Transverse colon (tissue), 4 donors: ENCODE measurements around the gene DPF3. TPM values are rescaled to one million over a fixed set of nuclear protein-coding genes. Genes with fewer than 3 reads are reported as not detected.
A peak's percentile ranks its signal among the peaks of the same experiment; 100 is the strongest.

Experiments
- DNase-seq: peaks from one replicate; pipeline ENCODE4 v3.0.0-alpha.2; 2019
- H3K27ac ChIP-seq, 4 donors: fragments of 200-600 bp; sonication (generic); 2 replicates each; pipeline ENCODE4 v1.5.1; 2016 to 2018; ENCODE audit warnings: inconsistent platforms in 4 of 4
- H3K27me3 ChIP-seq: fragments of 200-600 bp; sonication (generic); 2 replicates; pipeline ENCODE4 v1.5.1; 2017; ENCODE audit warnings: inconsistent platforms
- H3K36me3 ChIP-seq, 4 donors: fragments of 200-600 bp; sonication (generic); 2 replicates each; pipeline ENCODE4 v1.5.1; 2017 to 2019; ENCODE audit warnings: inconsistent platforms in 4 of 4
- H3K4me1 ChIP-seq, 4 donors: fragments of 200-600 bp; sonication (generic); 2 replicates each; pipeline ENCODE4 v1.5.1; 2017 to 2020; ENCODE audit warnings: inconsistent platforms in 4 of 4
- H3K4me3 ChIP-seq, 4 donors: fragments of 200-600 bp; sonication (generic); 1 replicate in 1 of 4; 2 replicates in 3 of 4; pipeline versions ENCODE4 v1.5.1 to v1.6.1; 2017 to 2019; ENCODE audit warnings: inconsistent platforms in 4 of 4
- H3K9me3 ChIP-seq, 2 donors: fragments of 200-600 bp; sonication (generic); 2 replicates each; pipeline ENCODE4 v1.5.1; 2017 to 2019; ENCODE audit warnings: inconsistent platforms in 2 of 2
- EP300 ChIP-seq: sonication (generic); formaldehyde crosslinking; IDR thresholded peaks from one replicate; pipeline ENCODE4 v1.6.1; 2017; ENCODE audit warnings: antibody characterized with exemption, low read depth
- POLR2A ChIP-seq: fragments of 450-650 bp; IDR thresholded peaks from one replicate; pipeline ENCODE4 v1.6.1; 2016; ENCODE audit warnings: antibody characterized with exemption, mild to moderate bottlenecking, moderate library complexity
- POLR2AphosphoS5 ChIP-seq, 3 donors: sonication (generic); formaldehyde crosslinking; IDR thresholded peaks; one replicate each; pipeline ENCODE4 v1.6.1; 2016; ENCODE audit warnings: antibody characterized with exemption in 3 of 3
- WGBS, 2 donors: methylation state at CpG; one replicate each; pipeline ENCODE4 v1.1.5; 2018; ENCODE audit warnings: low coverage in 1 of 2; 5-methylcytosine and 5-hydroxymethylcytosine counted together
- in situ Hi-C, 4 donors: fragments of 200-750 bp; cut with MboI; loops; one replicate each; pipeline versions ENCODE4 v1.15.0 to v1.15.1; 2017; ENCODE audit warnings: low sequenced_read_pairs in 3 of 4, low pct_ligation_motif_present in 1 of 4, low pct_unique_long_range_greater_than_20kb in 1 of 4
- intact Hi-C: fragments of 100-400 bp; cut with DNase I; formaldehyde crosslinking; loops from one replicate; pipeline ENCODE4 v1.15.1; 2023; ENCODE audit warnings: low total_unique reads
- total RNA-seq, 4 donors: library from RNA; depleted of rRNA; stranded (reverse); fragments of >200 nt; gene quantifications; one replicate each; pipeline ENCODE4 v1.1.0, GENCODE V29; 2016
- TF ChIP-seq, protein P1 (sequence below), 5 experiments: fragments of 200-600 bp in 3 of 5; fragments of 450-650 bp in 2 of 5; sonication (generic) in 3 of 5; IDR thresholded peaks; 1 replicate in 2 of 5; 2 replicates in 3 of 5; pipeline ENCODE4 v1.5.1; 2016 to 2017; ENCODE audit warnings: antibody characterized with exemption in 5 of 5, inconsistent platforms in 3 of 5, mild to moderate bottlenecking in 2 of 5, moderate library complexity in 1 of 5

DPF3 gene
- total RNA-seq, 4 donors from 2014 or later: 7.1 to 23.5 (median 10.9) TPM

DNA sequence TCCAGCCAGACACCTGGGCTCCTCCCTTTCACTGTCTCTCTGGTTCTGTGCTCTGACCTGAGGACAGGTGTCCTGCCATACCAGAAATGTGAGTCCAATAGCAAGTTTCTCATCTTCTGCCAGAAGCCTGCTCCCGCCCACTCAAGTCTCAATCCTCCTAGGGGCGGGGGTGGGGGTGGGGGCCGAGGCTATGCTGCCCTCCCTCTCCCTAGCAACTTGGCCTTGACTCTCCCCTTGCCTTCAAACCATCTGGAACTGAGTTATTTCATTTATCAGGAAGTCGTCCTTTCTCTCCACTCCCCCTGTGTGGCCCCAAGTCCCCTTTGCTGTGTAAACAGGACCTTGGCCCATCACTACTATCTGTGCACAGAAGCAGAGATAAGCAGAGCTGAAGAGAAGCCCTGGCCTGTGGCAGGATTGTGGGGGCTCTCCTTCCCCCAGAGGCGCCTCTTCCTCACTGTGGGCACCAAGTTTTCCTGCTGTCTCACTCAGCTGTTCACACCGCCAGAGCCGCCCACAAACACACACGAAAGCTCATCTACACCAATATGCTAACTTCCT is 117.1 kb downstream of the DPF3 start:
- DNase-seq: peak; percentile 24
- in situ Hi-C loops: no loop called here
- H3K27ac ChIP-seq: peak overlapping the region in 1 of 4 donors; percentile 8
- H3K9me3 ChIP-seq: no peaks in the 10 kb centered on the region
- H3K36me3 ChIP-seq: no peaks in the 10 kb centered on the region
- intact Hi-C loops: no loop called here
- no peak for TF ChIP-seq POLR2AphosphoS5 (IDR thresholded peaks at IDR 0.05)
- TF ChIP-seq, protein P1, sequence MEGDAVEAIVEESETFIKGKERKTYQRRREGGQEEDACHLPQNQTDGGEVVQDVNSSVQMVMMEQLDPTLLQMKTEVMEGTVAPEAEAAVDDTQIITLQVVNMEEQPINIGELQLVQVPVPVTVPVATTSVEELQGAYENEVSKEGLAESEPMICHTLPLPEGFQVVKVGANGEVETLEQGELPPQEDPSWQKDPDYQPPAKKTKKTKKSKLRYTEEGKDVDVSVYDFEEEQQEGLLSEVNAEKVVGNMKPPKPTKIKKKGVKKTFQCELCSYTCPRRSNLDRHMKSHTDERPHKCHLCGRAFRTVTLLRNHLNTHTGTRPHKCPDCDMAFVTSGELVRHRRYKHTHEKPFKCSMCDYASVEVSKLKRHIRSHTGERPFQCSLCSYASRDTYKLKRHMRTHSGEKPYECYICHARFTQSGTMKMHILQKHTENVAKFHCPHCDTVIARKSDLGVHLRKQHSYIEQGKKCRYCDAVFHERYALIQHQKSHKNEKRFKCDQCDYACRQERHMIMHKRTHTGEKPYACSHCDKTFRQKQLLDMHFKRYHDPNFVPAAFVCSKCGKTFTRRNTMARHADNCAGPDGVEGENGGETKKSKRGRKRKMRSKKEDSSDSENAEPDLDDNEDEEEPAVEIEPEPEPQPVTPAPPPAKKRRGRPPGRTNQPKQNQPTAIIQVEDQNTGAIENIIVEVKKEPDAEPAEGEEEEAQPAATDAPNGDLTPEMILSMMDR (IDR thresholded peaks at IDR 0.05): no peak
- 15 to 46% methylated on average over 4 to 8 of the region's 8 CpGs for WGBS, 2 donors
- peaks cover 0 to 11% (median 6%) of the 10 kb centered on the region in 4 donors for H3K4me1 ChIP-seq
- H3K4me3 ChIP-seq: no peak overlapping the region
- no peaks in the 10 kb centered on the region for H3K27me3 ChIP-seq

DNA sequence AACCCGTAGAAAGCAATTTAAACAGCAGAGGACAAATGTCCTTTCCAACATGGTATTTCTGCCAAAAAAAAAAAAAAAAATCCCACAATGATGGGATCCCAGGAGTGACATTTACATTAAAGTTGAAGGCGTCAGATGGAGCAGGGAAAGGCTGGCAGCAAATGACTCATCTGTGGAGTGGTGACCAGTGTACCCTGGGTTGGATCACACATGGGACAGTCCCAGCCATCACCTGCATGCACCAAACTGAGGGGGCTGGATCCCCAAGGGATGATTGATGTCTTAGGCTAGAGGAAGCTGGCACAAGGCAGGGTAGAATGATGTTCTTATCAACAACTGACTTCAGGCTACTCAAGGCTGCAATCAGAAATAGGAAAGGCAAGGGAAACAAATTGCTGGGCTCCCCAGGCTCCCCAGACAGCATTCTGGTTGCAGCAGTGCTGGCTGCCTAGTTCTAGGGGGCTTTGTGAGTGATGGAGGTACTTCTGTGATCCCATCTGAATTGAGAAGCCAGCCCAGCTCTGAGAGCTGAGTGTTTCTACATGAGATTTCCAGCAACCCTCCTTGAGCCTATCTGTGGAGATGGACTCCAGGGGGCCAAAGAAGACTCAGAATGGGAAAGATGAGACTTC is 117.9 kb downstream of the DPF3 start:
- H3K36me3 ChIP-seq: no peaks in the 10 kb centered on the region
- intact Hi-C loops (no loop called here), in situ Hi-C loops (no loop called here)
- no peak overlapping the region for H3K27ac ChIP-seq
- H3K4me1 ChIP-seq: peaks cover 0 to 11% (median 8%) of the 10 kb centered on the region in 4 donors
- no peaks in the 10 kb centered on the region for H3K27me3 ChIP-seq
- 67 to 85% methylated on average over 2 of the region's 2 CpGs for WGBS, 2 donors
- H3K4me3 ChIP-seq: no peak overlapping the region
- H3K9me3 ChIP-seq: no peaks in the 10 kb centered on the region
- DNase-seq: no peak
- TF ChIP-seq, protein P1 (IDR thresholded peaks at IDR 0.05): no peak
- TF ChIP-seq POLR2A: no peak
- no peak for TF ChIP-seq EP300
- TF ChIP-seq POLR2AphosphoS5 (IDR thresholded peaks at IDR 0.05): no peak

DNA sequence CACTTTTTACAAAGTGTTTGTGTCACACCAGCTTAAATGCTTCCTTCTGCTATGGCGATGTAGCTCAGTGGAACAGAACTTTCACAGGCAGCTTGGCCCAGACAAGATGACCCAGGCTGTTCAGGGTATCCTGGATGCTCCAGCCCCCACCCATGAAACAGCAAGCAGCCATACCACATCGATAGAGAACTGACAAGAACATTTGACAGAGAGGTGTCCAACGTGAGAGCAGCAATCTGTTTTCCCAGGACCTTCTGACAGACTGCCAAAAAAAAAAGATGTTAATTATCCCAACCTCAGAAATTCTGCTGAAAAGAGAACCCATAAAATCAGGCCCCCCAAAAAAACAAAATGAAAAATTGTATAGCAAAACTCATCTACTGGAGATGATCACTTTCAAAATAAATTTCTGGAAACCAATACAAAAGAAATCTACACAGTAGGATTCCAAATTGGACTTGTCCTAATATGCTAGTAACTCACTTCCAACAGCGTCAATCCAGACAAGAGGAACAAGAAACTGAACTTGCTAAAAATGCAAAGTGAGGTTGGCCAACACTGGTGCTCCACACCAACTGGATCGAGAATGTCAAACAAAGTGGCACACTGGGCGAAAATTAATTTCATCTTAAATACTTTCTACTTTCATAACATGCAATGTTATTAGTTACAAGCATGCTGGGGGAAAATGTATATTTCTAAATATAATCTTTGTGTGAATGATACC is 118.8 kb downstream of the DPF3 start:
- H3K27me3 ChIP-seq: no peaks in the 10 kb centered on the region
- H3K36me3 ChIP-seq: no peaks in the 10 kb centered on the region
- H3K9me3 ChIP-seq: no peaks in the 10 kb centered on the region
- peaks cover 0 to 13% (median 8%) of the 10 kb centered on the region in 4 donors for H3K4me1 ChIP-seq
- H3K27ac ChIP-seq: no peak overlapping the region
- H3K4me3 ChIP-seq: no peak overlapping the region
- intact Hi-C loops (no loop called here), in situ Hi-C loops (no loop called here)
- no peak for DNase-seq
- WGBS, 2 donors: 71 to 84% methylated on average over 5 to 6 of the region's 6 CpGs
- no peak for TF ChIP-seq POLR2AphosphoS5 (IDR thresholded peaks at IDR 0.05)
- no peak for TF ChIP-seq POLR2A
- TF ChIP-seq EP300: no peak
- TF ChIP-seq, protein P1 (IDR thresholded peaks at IDR 0.05): no peak

DNA sequence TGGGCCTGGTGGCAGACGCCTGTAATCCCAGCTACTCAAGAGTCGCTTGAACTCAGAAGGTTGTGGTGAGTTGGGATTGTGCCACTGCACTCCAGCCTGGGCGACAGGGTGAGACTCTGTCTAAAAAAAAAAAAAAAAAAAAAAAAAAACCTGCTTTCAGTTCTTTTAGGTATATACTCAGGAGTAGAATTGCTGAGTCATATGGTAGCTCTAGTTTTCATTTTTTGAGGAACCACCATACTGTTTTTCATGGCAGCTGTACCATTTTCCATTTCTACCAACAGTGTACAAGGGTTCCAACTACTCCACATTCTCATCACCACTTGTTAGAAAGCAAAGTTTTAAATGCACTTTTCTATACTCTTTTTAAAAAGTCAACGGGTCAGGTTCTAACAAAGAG is 119.8 kb downstream of the DPF3 start:
- TF ChIP-seq EP300: no peak
- TF ChIP-seq, protein P1 (IDR thresholded peaks at IDR 0.05): no peak
- no peak for TF ChIP-seq POLR2AphosphoS5 (IDR thresholded peaks at IDR 0.05)
- TF ChIP-seq POLR2A: no peak
- Histone ChIP-seq H3K4me1 (peaks cover 0 to 13% (median 8%) of the 10 kb centered on the region in 4 donors), H3K27me3 (no peaks in the 10 kb centered on the region), H3K9me3 (no peaks in the 10 kb centered on the region), H3K36me3 (no peaks in the 10 kb centered on the region), H3K4me3 (no peak overlapping the region), H3K27ac (no peak overlapping the region)
- intact Hi-C loops: no loop called here
- no peak for DNase-seq
- 89 to 96% methylated on average over 4 of the region's 4 CpGs for WGBS, 2 donors
- in situ Hi-C loops: no loop called here
